Measurements from ENCODE around the gene PLA2G4E.

DNA sequence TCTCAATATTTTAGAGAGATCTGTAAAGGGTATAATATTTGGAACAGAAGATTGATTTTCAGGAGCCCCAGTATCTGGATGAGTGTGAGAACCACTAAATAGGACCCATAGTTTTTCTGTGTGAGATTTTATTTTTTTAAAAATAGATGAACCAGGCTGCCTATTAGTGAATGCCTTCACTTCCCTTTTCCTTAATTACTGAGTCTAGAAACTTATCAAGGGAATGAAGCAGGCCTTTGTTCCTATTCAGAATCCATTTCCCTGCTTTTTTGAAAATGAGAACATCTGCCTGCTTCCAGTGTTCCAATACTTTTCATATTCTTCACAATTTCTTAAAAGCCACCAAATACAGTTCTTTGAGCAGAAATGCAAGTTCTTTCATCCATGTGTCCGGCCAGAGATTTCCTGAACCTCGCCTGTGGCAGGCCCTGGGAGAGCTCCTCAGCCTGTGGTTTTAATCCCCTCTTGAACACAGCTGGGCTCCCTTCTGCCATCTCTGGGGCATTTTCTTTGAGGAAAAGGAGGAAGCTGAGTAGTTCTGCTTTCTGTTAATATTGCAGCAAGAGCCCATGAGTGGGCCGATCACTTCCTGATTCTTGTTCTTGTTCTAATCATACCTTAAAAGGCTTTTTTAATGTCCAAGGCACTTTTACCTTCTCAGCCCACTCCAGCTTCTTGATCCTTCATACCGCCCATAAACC, 53.2 kb downstream of the PLA2G4E start:
- no peak for TF ChIP-seq ARNTL (CRISPR knock-in tag; IDR thresholded peaks at IDR 0.05; ENCODE audit: borderline replicate concordance, low read depth)
- TF ChIP-seq, protein P1, sequence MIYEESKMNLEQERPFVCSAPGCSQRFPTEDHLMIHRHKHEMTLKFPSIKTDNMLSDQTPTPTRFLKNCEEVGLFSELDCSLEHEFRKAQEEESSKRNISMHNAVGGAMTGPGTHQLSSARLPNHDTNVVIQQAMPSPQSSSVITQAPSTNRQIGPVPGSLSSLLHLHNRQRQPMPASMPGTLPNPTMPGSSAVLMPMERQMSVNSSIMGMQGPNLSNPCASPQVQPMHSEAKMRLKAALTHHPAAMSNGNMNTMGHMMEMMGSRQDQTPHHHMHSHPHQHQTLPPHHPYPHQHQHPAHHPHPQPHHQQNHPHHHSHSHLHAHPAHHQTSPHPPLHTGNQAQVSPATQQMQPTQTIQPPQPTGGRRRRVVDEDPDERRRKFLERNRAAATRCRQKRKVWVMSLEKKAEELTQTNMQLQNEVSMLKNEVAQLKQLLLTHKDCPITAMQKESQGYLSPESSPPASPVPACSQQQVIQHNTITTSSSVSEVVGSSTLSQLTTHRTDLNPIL (CRISPR knock-in tag; IDR thresholded peaks at IDR 0.05; ENCODE audit: low read depth): no peak
- TF ChIP-seq ISL1 (CRISPR knock-in tag; IDR thresholded peaks at IDR 0.05): no peak
- TF ChIP-seq, protein P2, sequence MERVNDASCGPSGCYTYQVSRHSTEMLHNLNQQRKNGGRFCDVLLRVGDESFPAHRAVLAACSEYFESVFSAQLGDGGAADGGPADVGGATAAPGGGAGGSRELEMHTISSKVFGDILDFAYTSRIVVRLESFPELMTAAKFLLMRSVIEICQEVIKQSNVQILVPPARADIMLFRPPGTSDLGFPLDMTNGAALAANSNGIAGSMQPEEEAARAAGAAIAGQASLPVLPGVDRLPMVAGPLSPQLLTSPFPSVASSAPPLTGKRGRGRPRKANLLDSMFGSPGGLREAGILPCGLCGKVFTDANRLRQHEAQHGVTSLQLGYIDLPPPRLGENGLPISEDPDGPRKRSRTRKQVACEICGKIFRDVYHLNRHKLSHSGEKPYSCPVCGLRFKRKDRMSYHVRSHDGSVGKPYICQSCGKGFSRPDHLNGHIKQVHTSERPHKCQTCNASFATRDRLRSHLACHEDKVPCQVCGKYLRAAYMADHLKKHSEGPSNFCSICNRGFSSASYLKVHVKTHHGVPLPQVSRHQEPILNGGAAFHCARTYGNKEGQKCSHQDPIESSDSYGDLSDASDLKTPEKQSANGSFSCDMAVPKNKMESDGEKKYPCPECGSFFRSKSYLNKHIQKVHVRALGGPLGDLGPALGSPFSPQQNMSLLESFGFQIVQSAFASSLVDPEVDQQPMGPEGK (CRISPR knock-in tag; IDR thresholded peaks at IDR 0.05; ENCODE audit: borderline replicate concordance): no peak
- no peak for TF ChIP-seq PPARA (CRISPR knock-in tag; IDR thresholded peaks at IDR 0.05; ENCODE audit: borderline replicate concordance)
- TF ChIP-seq CSDC2 (CRISPR knock-in tag; IDR thresholded peaks at IDR 0.05): no peak
- no peak for TF ChIP-seq RARB (CRISPR knock-in tag; IDR thresholded peaks at IDR 0.05)
- TF ChIP-seq BACH2 (CRISPR knock-in tag; IDR thresholded peaks at IDR 0.05; ENCODE audit: borderline replicate concordance): no peak
- no peak for TF ChIP-seq GLIS3 (CRISPR knock-in tag; IDR thresholded peaks at IDR 0.05)
- TF ChIP-seq, protein P3, sequence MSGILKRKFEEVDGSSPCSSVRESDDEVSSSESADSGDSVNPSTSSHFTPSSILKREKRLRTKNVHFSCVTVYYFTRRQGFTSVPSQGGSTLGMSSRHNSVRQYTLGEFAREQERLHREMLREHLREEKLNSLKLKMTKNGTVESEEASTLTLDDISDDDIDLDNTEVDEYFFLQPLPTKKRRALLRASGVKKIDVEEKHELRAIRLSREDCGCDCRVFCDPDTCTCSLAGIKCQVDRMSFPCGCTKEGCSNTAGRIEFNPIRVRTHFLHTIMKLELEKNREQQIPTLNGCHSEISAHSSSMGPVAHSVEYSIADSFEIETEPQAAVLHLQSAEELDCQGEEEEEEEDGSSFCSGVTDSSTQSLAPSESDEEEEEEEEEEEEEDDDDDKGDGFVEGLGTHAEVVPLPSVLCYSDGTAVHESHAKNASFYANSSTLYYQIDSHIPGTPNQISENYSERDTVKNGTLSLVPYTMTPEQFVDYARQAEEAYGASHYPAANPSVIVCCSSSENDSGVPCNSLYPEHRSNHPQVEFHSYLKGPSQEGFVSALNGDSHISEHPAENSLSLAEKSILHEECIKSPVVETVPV (CRISPR knock-in tag; IDR thresholded peaks at IDR 0.05): no peak
- TF ChIP-seq ZNF70 (CRISPR knock-in tag; IDR thresholded peaks at IDR 0.05): no peak
- no peak for TF ChIP-seq ZNF8 (CRISPR knock-in tag; IDR thresholded peaks at IDR 0.05)
